H1 (cell line): ENCODE data around the gene MEA1.

Source experiments
- CTCF ChIP-seq, 3 experiments: IDR thresholded peaks; 1 replicate in 2 of 3; 2 replicates in 1 of 3; pipeline versions ENCODE4 v1.5.1 to v1.6.1; 2011; ENCODE audit warnings: low read length in 3 of 3, mild to moderate bottlenecking in 3 of 3, inconsistent platforms in 2 of 3, low read depth in 1 of 3, moderate library complexity in 1 of 3; ENCODE audit not compliant: insufficient read depth in 1 of 3; ENCODE audit errors: control extremely low read depth in 1 of 3
- FOSL1 ChIP-seq: IDR thresholded peaks from 2 replicates; pipeline ENCODE4 v1.6.1; 2011; ENCODE audit warnings: mild to moderate bottlenecking, low read depth, low read length, moderate library complexity; ENCODE audit not compliant: insufficient read depth
- GABPA ChIP-seq: IDR thresholded peaks from 2 replicates; pipeline ENCODE4 v1.6.1; 2011; ENCODE audit warnings: mild to moderate bottlenecking, low read length, moderate library complexity, borderline replicate concordance; ENCODE audit not compliant: insufficient read depth
- HDAC6 ChIP-seq: IDR thresholded peaks from one replicate; pipeline ENCODE4 v1.7.1; 2012; ENCODE audit warnings: low read depth, mild to moderate bottlenecking, inconsistent platforms, low read length, moderate library complexity
- NRF1 ChIP-seq: IDR thresholded peaks from 2 replicates; pipeline ENCODE4 v1.6.1; 2011; ENCODE audit warnings: mild to moderate bottlenecking, low read depth, low read length, improper control_type of control experiment
- POLR2A ChIP-seq, 2 experiments: IDR thresholded peaks; 1 replicate in 1 of 2; 2 replicates in 1 of 2; pipeline ENCODE4 v1.6.1; 2011; ENCODE audit warnings: low read depth in 2 of 2, low read length in 2 of 2, mild to moderate bottlenecking in 2 of 2; ENCODE audit errors: control extremely low read depth in 1 of 2
- POLR2AphosphoS5 ChIP-seq: IDR thresholded peaks from 2 replicates; pipeline ENCODE4 v1.6.1; 2011; ENCODE audit warnings: low read depth, low read length
- RBBP5 ChIP-seq: IDR thresholded peaks from 2 replicates; pipeline ENCODE4 v1.7.1; 2012; ENCODE audit warnings: low read depth, mild to moderate bottlenecking, inconsistent platforms, low read length, moderate library complexity, borderline replicate concordance
- TF ChIP-seq, protein P1 (sequence below): IDR thresholded peaks from 2 replicates; pipeline ENCODE4 v1.6.1; 2012; ENCODE audit warnings: inconsistent platforms

DNA sequence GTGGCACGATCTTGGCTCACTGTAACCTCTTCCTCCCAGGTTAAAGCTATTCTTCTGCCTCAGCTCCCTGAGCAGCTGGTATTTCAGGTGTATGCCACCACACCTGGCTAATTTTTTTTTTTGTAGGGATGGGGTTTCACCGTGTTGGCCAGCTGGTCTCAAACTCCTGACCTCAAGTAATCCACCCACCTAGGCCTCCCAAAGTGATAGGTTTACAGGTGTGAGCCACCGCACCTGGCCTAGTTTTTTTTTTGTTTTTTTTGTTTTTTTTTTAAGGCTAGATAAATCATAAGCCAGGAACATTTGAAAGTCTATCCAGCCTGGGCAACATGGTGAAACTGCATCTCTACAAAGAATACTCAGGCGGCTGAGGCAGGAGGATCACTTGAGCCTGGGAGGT is 18.6 kb upstream of the MEA1 start:
- TF ChIP-seq CTCF (IDR thresholded peaks at IDR 0.05; ENCODE audit: control extremely low read depth in 1 of 3, insufficient read depth in 1 of 3, low read depth in 1 of 3, low read length in 3 of 3): no peak
- TF ChIP-seq POLR2A (IDR thresholded peaks at IDR 0.05; ENCODE audit: control extremely low read depth in 1 of 2, low read depth in 2 of 2, low read length in 2 of 2): no peak
- TF ChIP-seq, protein P1, sequence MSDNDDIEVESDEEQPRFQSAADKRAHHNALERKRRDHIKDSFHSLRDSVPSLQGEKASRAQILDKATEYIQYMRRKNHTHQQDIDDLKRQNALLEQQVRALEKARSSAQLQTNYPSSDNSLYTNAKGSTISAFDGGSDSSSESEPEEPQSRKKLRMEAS: no peak
- TF ChIP-seq POLR2AphosphoS5: no peak
- no peak for TF ChIP-seq NRF1
- no peak for TF ChIP-seq FOSL1
- no peak for TF ChIP-seq GABPA
- no peak for TF ChIP-seq HDAC6
- TF ChIP-seq RBBP5: no peak
